ENCODE results near the gene MYEOV. TPM values are rescaled to one million over a fixed set of nuclear protein-coding genes. Genes with fewer than 3 reads are reported as not detected.

MYEOV gene
- total RNA-seq: under 0.01 and 0.93 TPM in 2 replicates

DNA sequence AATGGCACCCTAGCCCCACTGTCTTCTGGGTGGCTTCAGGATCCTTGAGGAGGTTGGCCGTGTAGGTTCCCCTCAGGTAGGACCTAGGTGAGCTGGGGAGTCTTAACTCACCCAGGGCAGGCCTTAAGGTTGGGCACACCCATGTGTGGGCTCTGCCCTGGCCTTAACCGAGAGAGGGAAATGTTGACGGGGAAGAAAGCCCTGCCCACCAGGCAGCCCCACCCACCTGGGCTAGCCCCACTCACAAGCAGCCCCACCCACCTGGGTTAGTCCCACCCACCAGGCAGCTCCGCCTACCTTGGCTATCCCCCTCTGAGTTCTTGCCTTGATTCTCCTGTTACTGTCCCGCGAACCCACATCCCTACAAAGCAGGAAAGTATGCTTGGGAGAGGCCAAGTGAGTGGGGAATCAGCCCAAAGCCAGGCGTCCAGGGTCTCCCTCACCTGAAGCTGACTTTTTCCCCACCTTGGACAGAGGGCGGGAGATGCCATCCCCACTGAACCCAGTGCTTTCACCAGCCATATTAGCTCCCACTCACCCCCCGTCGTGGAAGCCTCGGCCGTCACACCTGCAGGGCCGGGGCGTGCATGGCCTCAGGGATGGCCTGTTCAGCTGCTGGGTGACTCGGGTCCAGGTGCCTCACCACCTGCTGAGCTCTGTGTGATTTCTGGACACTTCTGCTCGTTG is at the start of gene MYEOV:
Gene MYEOV (plus strand): TSS at position 337 of the 687 bp plus-strand sequence. CDS start 1,200 bp downstream, outside the sequence.

Other genes starting within 250 kb of the MYEOV start
- gene TPCN2, start 245.2 kb upstream of the MYEOV start, total RNA-seq: 4.8 and 7.5 TPM in 2 replicates
- 0.21 and 0.68 TPM in 2 replicates for gene SMIM38, start 138.2 kb upstream of the MYEOV start, total RNA-seq
- not detected in 2 replicates for gene LINC01488, start 187.5 kb downstream of the MYEOV start, total RNA-seq